Activated T-helper 1 cell treated with anti-CD3 and anti-CD28 coated beads, Interleukin-2, amount 50 U/mL, for 16 hours (primary cell): ENCODE data around the gene KRTAP3-2.

Source experiments
- DNase-seq, 2 donors: peaks; one replicate each; pipeline ENCODE4 v3.0.0-alpha.2; 2020; ENCODE audit warnings: low read depth in 1 of 2, low spot score in 1 of 2

KRTAP3-2 gene

GRCh38 chr17:40966848-40967247, 32.9 kb downstream of the KRTAP3-2 start, which contains the start of gene KRT39:
KRT39 (minus strand) TSS chr17:40966948; CDS start chr17:40966856, 92 bp downstream.
- no peak for DNase-seq

GRCh38 chr17:40963838-40964237, 35.9 kb downstream of the KRTAP3-2 start:
- DNase-seq = no peak

GRCh38 chr17:40962059-40962561, 37.6 kb downstream of the KRTAP3-2 start:
- DNase-seq = no peak

DNA sequence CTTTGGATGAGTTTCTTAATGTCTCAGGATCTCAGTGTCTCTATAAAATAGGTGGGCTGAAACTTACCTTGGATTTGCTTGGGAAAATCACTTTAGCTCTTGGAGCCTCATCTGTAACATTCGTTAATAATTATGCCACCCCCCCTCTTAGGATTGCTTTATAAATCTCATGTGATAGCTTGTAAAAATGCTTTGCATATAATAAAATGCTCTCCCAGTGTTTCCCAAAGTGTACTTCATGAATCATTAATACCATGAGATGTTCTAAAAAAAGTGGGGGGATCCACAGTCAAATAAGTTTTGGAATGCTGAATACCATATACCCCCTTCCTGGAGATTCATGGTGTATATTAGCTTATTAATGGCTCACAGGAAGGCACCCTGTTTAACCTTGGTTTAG, 38.1 kb downstream of the KRTAP3-2 start:
- DNase-seq = no peak

DNA sequence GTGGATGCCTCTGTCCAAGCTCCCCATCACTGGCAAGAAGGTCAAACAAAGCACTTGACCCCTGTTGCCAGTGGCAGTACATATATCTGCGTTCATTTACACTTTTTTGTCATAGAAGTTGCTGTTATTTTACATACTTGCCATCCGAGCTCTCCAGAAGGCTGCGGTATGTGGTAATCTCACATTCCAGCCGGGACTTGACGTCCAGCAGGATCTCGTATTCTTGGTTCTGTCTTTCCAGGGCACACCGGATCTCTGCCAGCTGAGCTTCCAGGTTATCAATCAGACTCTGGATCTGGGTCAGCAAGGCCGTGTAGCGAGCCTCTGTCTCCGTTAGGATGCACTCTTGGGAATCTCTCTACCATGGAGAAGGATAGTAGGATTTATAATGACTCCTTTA, 39.6 kb downstream of the KRTAP3-2 start:
- DNase-seq = no peak

DNA sequence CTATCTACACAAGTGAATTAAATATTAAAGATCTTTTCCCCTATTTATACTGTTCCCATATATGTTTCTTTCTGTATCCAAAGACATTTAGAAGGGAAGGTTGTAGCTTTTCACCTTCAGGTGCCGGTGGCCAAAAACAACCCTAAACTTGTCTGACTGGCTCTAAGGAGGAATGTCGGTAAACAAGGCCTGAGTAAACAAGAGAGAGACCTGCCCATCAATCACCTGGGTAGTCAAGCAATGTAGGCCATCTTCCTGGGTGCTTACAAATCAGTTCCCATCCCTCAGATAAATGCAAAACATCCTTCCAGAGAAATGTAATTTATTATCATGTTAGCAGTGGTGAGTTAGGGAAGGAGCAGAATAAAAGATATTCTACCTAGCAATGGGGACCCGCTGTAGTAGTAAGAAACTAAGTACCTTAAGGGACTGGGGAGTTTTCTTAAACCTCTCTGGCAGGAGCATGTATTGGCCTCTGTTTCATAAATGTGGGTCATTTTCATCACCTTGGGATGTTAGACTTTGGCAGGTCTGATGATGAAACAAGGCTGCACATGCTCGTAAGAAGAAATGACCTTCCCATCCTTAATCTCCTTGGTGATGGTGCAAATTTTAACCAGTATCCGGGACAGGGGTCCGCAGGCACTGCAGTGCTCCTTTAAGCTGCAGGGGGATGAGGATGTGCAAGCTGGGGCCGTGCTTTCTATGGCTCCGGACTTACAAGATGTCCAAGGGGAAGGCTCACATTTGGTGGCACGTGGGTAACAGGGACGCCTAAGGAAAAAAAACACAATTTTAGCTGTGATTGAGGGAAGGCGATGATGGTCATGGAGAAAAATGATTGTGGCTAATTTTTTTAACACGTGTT, 41.4 kb downstream of the KRTAP3-2 start:
- DNase-seq = no peak

- no peak for DNase-seq
Observed at GRCh38 chr17:40956401-40957254, 43.1 kb downstream of the KRTAP3-2 start.

- DNase-seq = no peak
Observed at GRCh38 chr17:40953881-40954280, 45.8 kb downstream of the KRTAP3-2 start.

DNA sequence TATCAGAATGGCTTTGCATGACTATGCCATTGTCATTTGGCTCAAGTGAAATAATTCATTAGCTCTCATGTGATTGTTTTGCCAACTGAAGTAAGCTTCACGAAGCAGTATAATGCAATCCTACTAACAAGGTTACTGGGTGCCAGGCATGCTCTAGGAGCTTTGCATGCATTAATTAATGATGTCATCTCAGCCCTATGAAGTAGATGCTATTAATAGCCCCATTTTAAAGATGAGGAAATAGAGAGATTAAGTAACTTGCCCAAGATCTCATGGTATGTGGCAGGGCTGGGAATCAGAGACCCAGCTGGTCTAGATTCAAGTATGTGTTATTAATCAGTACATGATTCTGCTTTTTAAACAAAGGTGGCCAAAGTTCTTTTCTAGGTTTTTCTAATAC, 47.0 kb downstream of the KRTAP3-2 start:
- no peak for DNase-seq

DNA sequence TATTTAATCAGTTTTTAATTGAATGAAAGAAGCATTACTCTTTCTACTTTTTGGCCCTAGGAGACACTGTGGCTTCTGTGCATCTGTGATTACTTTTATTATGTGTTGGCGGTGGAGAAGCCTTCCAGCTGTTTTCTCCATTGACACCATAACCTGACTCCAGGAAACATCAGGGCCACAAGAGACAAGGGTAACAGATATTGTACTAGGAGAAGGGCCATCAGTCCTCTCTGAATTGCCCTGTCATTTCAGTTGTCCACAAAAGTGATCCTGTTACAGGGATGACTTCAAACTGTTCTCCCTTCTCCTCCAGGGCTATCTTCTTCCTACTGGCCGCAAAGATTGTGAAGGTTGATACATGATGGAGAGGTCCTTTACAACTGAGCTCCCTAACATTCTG, 47.6 kb downstream of the KRTAP3-2 start:
- no peak for DNase-seq

DNA sequence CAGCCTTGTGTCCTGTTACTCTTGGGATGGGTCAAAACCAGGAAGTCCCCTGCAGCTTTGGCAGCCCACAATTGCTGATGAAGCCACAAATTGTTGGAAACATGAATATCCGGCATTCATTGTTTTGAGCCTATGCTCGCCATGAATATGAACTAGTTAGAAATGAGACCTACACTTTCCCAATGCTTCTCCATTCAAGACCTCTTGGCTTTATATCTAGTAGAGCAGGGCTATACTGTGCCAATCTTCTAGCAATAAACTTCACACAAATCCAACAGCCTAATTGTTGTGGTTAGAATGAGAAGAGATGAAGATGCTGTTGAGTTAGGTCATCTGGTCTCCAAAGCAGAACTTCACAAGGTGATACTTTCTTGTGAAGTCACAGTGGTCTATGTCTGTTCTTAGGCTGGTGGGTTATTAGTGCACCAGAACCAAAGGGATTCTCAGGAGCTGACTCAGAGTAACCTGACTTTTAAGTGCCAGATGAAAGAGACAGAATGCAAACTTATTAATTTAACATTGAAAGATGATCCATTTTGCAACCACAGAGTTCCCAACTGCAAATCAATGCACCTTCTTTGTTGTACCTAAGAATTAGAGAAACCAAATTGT, 48.6 kb downstream of the KRTAP3-2 start:
- no peak for DNase-seq

- no peak for DNase-seq
Observed at GRCh38 chr17:40950176-40950575, 49.5 kb downstream of the KRTAP3-2 start.

DNA sequence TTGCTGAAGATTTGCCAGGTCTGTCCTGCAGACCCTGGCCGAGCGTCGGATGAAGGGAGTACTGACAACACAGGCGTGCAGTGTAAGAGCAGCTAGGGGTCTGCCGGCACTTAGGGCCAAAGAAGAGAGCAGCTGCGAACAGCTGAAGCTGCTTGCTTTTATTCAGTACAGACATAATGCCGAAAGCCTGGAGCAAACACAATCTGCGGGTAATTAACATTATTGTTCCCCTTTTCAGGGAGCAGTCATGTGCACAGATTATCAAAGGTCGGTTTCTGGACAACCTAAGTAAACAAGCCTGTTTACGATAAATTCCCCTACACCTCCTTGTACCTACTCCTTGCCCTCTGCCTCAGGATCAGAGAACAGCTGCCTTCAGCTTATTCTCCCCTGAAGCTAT, 50.3 kb downstream of the KRTAP3-2 start:
- DNase-seq = no peak
